ENCODE data around the gene ELMO1. TPM values are rescaled to one million over a fixed set of nuclear protein-coding genes. Genes with fewer than 3 reads are reported as not detected.
A peak's percentile ranks its signal among the peaks of the same experiment; 100 is the strongest.

The ELMO1 gene
- total and polyA plus RNA-seq, 8 donors = 3.0 to 20.6 (median 6.6) TPM

DNA sequence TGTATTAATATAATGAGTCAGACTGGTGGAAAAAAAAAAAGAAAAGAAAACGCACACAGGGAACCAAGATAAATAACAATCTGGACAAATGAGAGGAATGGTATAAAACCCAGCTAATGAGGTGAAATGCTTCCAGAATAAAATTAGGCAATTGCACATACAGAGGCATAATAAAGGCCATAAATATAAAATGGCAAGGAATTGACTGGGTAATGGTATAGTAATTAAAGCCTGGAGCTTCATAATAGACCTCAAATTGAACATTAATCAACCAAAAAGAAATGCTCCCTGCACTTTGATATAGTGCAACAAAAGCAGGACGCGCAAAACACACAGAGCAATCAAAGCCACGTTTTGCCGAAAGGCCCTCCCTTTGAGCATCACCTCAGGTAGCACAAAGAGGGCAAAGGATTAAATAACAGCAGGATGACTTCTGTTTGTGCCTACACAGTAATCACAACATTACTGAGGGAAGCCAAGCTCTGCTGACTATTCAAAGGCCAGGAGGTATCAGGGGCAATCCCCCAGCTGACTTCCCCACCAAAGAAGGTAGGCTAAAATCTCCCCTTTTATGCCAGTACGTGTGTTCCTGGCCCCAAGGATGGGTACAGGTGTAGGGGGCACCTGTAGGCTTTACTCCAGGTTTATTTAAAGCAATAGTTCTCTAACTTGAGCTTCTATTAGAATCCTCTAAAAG is 343.7 kb downstream of the ELMO1 start:
- Histone ChIP-seq H3K9me3 (no peaks in the 10 kb centered on the region), H3K4me3 (no peak overlapping the region), H3K36me3 (no peaks in the 10 kb centered on the region), H3K4me1 (no peaks in the 10 kb centered on the region), H3K27ac (no peak overlapping the region), H3K27me3 (no peaks in the 10 kb centered on the region)
- intact Hi-C loops (cut with DNase I) = no loop called here
- TF ChIP-seq, protein P1, sequence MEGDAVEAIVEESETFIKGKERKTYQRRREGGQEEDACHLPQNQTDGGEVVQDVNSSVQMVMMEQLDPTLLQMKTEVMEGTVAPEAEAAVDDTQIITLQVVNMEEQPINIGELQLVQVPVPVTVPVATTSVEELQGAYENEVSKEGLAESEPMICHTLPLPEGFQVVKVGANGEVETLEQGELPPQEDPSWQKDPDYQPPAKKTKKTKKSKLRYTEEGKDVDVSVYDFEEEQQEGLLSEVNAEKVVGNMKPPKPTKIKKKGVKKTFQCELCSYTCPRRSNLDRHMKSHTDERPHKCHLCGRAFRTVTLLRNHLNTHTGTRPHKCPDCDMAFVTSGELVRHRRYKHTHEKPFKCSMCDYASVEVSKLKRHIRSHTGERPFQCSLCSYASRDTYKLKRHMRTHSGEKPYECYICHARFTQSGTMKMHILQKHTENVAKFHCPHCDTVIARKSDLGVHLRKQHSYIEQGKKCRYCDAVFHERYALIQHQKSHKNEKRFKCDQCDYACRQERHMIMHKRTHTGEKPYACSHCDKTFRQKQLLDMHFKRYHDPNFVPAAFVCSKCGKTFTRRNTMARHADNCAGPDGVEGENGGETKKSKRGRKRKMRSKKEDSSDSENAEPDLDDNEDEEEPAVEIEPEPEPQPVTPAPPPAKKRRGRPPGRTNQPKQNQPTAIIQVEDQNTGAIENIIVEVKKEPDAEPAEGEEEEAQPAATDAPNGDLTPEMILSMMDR (IDR thresholded peaks at IDR 0.05) = no peak
- ATAC-seq (no peak), FAIRE-seq (no peak), DNase-seq (no peak)
- WGBS, 2 donors = 69 to 72% methylated on average over 6 of the region's 6 CpGs

DNA sequence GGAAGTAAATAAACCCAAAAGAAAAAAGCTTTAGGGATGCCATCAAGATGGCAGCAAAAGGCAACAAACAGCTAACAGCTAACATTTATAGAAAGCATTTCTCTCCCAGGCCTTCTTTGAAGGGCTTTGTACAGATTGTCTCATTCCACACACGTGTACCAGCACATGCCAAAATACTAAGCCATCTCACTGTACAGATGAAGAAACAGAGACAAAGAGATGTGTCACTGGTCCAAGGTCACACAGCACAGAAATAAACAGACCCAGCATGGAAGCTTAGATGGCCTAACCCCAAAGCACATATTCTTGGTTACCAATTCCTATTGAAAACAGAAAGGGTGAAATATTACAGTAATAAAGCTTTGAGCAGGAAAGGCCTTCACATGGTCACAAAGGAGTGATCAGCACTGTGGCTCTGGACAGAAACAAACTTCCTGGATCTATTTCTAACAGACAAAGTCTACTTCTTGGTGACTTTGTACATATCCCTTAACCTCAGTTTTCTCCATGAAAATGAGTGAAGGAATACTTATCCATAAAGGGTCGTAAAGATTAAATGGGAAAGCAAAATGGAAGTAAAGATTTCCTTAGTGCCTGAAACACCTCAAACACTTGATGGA is 346.0 kb downstream of the ELMO1 start:
- Histone ChIP-seq H3K9me3 (no peaks in the 10 kb centered on the region), H3K27ac (no peak overlapping the region), H3K36me3 (no peaks in the 10 kb centered on the region), H3K4me3 (no peak overlapping the region), H3K27me3 (no peaks in the 10 kb centered on the region), H3K4me1 (no peaks in the 10 kb centered on the region)
- intact Hi-C loops (cut with DNase I) = no loop called here
- no peak for DNase-seq
- ATAC-seq = no peak
- WGBS, 2 donors = 86 to 90% methylated on average over 2 of the region's 2 CpGs
- no peak for FAIRE-seq
- TF ChIP-seq, protein P1 (IDR thresholded peaks at IDR 0.05) = no peak

DNA sequence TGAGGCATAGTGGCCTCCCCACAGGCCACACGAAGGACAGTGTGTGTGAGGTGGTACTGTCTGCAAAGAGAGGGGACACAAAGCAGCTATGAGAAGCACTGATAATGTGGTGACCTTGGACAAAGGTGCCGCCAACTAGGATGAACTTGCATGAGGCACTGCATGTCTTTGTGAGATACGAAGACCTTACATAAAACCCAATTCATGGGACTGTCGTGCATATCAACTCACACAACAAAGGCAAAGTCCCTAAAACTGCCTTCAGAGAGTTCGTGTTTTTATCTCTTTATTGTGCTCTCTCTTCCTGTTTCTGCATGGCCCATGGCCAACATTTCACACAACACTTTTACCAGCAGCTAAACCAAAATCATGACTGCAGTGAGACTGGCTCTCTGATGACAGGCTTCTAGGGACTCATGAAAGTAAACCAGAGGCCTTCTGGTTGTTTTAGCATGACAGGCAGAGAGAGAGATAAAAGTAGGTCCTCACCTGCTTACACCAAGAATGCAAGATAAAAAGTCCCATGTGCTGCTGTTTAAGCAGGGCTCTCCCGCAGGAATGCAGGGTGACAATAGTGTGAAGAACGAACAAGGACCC is 347.8 kb downstream of the ELMO1 start:
- peak in 1 of 4 donors; percentile 40 for ATAC-seq
- no peak for FAIRE-seq
- Histone ChIP-seq H3K27ac (no peak overlapping the region), H3K4me3 (no peak overlapping the region), H3K4me1 (no peaks in the 10 kb centered on the region), H3K27me3 (no peaks in the 10 kb centered on the region), H3K36me3 (no peaks in the 10 kb centered on the region), H3K9me3 (no peaks in the 10 kb centered on the region)
- intact Hi-C loops (cut with DNase I) = no loop called here
- TF ChIP-seq, protein P1 (IDR thresholded peaks at IDR 0.05) = no peak
- DNase-seq = no peak
- WGBS, 2 donors = 67 to 68% methylated on average over 7 of the region's 7 CpGs

DNA sequence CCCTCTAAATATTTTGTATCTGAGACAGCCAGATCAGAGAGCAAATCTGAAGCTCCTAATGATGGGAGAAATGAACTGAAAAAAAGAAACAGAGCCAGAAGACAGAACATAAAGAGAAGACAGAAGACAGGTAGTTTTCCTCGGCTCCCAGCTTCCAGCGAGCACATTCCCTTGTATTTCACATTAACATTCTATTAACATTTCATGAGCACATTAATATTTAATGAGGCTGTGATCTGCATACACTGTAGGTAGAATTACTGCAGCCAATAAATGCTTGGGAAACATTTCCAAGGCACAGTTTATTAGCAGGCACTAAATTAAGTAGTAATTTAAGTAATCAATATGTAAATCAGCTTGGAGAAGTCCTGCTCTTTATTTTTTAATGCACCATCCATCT is 349.9 kb downstream of the ELMO1 start:
- intact Hi-C loops (cut with DNase I) = no loop called here
- FAIRE-seq = no peak
- H3K27ac ChIP-seq = no peak overlapping the region

More for the DNA sequence above, 349.9 kb downstream of the ELMO1 start:
- Histone ChIP-seq H3K36me3 (no peaks in the 10 kb centered on the region), H3K9me3 (no peaks in the 10 kb centered on the region), H3K27me3 (no peaks in the 10 kb centered on the region), H3K4me3 (no peak overlapping the region), H3K4me1 (peaks cover 0 to 4% (median 0%) of the 10 kb centered on the region in 3 donors)
- ATAC-seq (no peak), DNase-seq (no peak)
- TF ChIP-seq, protein P1 (IDR thresholded peaks at IDR 0.05) = no peak
- WGBS, 2 donors = 91 to 93% methylated on average over 2 of the region's 2 CpGs

All from pancreas (tissue), 10 donors.